H1 (cell line): ENCODE measurements around the gene ANKRD12. TPM values are rescaled to one million over a fixed set of nuclear protein-coding genes. Genes with fewer than 3 reads are reported as not detected.

ENCODE experiments used
- CTCF ChIA-PET: fragments of 300-600 bp; sonication (Branson Sonifier 250); formaldehyde crosslinking; loops from one replicate; lab custom pipeline; 2021; ENCODE audit not compliant: partially characterized antibody; lab: Charles Lee
- POLR2A ChIA-PET: fragments of 300-600 bp; sonication (Branson Sonifier 250); formaldehyde crosslinking; loops from one replicate; lab custom pipeline; 2021; ENCODE audit warnings: inconsistent platforms; ENCODE audit not compliant: partially characterized antibody; lab: Charles Lee
- DNase-seq, 2 experiments: peaks; one replicate each; pipeline versions ENCODE4 v3.0.0 to v3.0.0-alpha.2; 2010 to 2022; ENCODE audit warnings: low spot score in 2 of 2, low read depth in 1 of 2, mixed read lengths in 1 of 2
- FAIRE-seq: peaks from 2 replicates; lab custom pipeline; 2011; peaks lifted over from hg19 to GRCh38; lab: Jason Lieb, UNC
- H2AFZ ChIP-seq: 2 replicates; pipeline ENCODE4 v1.8.1; 2012; ENCODE audit warnings: low read length, inconsistent platforms
- H2AK5ac ChIP-seq: 2 replicates; pipeline ENCODE4 v1.6.1; 2013; ENCODE audit warnings: low read depth, low read length
- H2BK120ac ChIP-seq: replicated peaks from 2 replicates; pipeline ENCODE3; 2013; ENCODE audit warnings: low read depth, low read length, inconsistent platforms
- H2BK12ac ChIP-seq: 2 replicates; pipeline ENCODE4 v1.6.1; 2013; ENCODE audit warnings: low read depth, low read length
- H2BK15ac ChIP-seq: 2 replicates; pipeline ENCODE4 v1.6.1; 2013; ENCODE audit warnings: low read length
- H2BK20ac ChIP-seq: 2 replicates; pipeline ENCODE4 v1.6.1; 2013; ENCODE audit warnings: low read length
- H2BK5ac ChIP-seq: 2 replicates; pipeline ENCODE4 v1.6.1; 2013; ENCODE audit warnings: low read depth, low read length
- H3K14ac ChIP-seq: 2 replicates; pipeline ENCODE4 v1.6.1; 2013; ENCODE audit warnings: inconsistent platforms; ENCODE audit not compliant: insufficient read length
- H3K18ac ChIP-seq: 2 replicates; pipeline ENCODE4 v1.6.1; 2013; ENCODE audit warnings: low read length; ENCODE audit errors: extremely low read depth
- H3K23ac ChIP-seq: 2 replicates; pipeline ENCODE4 v1.6.1; 2013; ENCODE audit warnings: inconsistent platforms; ENCODE audit not compliant: insufficient read length
- H3K23me2 ChIP-seq: 2 replicates; pipeline ENCODE4 v1.6.1; 2013; ENCODE audit warnings: low read depth, low read length
- H3K27ac ChIP-seq: 2 replicates; pipeline ENCODE4 v1.6.1; 2011; ENCODE audit warnings: low read depth, low read length, inconsistent platforms
- H3K27me3 ChIP-seq, 4 experiments: replicated peaks in 1 of 4; 1 replicate in 1 of 4; 2 replicates in 3 of 4; pipeline versions ENCODE4 v1.6.1 to v1.8.1; 2011 to 2013; ENCODE audit warnings: low read length in 3 of 4, mild to moderate bottlenecking in 3 of 4, inconsistent platforms in 2 of 4, mixed read lengths in 2 of 4, moderate library complexity in 1 of 4; ENCODE audit not compliant: control insufficient read depth in 3 of 4, insufficient read depth in 3 of 4; ENCODE audit errors: extremely low read depth in 1 of 4
- H3K36me3 ChIP-seq, 4 experiments: 2 replicates each; pipeline versions ENCODE4 v1.6.1 to v1.8.1; 2011 to 2013; ENCODE audit warnings: mild to moderate bottlenecking in 4 of 4, low read length in 3 of 4, moderate library complexity in 2 of 4, control low read depth in 1 of 4, inconsistent platforms in 1 of 4; ENCODE audit not compliant: insufficient read depth in 4 of 4, control insufficient read depth in 2 of 4
- H3K4ac ChIP-seq: replicated peaks from 2 replicates; pipeline ENCODE3; 2013; ENCODE audit warnings: low read length, low read depth, mixed read lengths, inconsistent platforms; ENCODE audit not compliant: insufficient read length
- H3K4me1 ChIP-seq, 4 experiments: replicated peaks in 1 of 4; 1 replicate in 1 of 4; 2 replicates in 3 of 4; pipeline versions ENCODE4 v1.6.1 to v1.8.1; 2011 to 2013; ENCODE audit warnings: low read length in 3 of 4, inconsistent platforms in 2 of 4, mixed read lengths in 1 of 4; ENCODE audit not compliant: insufficient read depth in 4 of 4, control insufficient read depth in 3 of 4
- H3K4me2 ChIP-seq, 2 experiments: 2 replicates each; pipeline versions ENCODE4 v1.6.1 to v1.8.1; 2011 to 2013; ENCODE audit warnings: low read depth in 2 of 2, low read length in 2 of 2, control low read depth in 1 of 2, inconsistent platforms in 1 of 2, mild to moderate bottlenecking in 1 of 2; ENCODE audit not compliant: insufficient read depth in 1 of 2
- H3K4me3 ChIP-seq, 4 experiments: fragments of 200-600, 300-600 bp in 1 of 4; sonication (generic), shearing (Covaris generic), sonication (Bioruptor Twin) in 1 of 4; 2 replicates each; pipeline versions ENCODE4 v1.5.1 to v1.8.1; 2011 to 2016; ENCODE audit warnings: low read length in 4 of 4, low read depth in 3 of 4, control low read depth in 2 of 4, inconsistent platforms in 2 of 4, mild to moderate bottlenecking in 2 of 4, mixed read lengths in 1 of 4, moderate library complexity in 1 of 4; ENCODE audit not compliant: insufficient read depth in 2 of 4; ENCODE audit errors: extremely low read depth in 1 of 4
- H3K56ac ChIP-seq: replicated peaks from 2 replicates; pipeline ENCODE3; 2013; ENCODE audit warnings: low read depth, mild to moderate bottlenecking, mixed read lengths, low read length, inconsistent platforms; ENCODE audit not compliant: insufficient read length
- H3K79me1 ChIP-seq: 2 replicates; pipeline ENCODE4 v1.6.1; 2013; ENCODE audit warnings: low read depth, low read length, control low read depth
- H3K79me2 ChIP-seq, 2 experiments: 2 replicates each; pipeline versions ENCODE4 v1.6.1 to v1.8.1; 2012 to 2013; ENCODE audit warnings: low read length in 2 of 2, mild to moderate bottlenecking in 2 of 2, inconsistent platforms in 1 of 2; ENCODE audit not compliant: insufficient read depth in 2 of 2, control insufficient read depth in 1 of 2
- H3K9ac ChIP-seq, 4 experiments: replicated peaks in 1 of 4; 1 replicate in 1 of 4; 2 replicates in 3 of 4; pipeline versions ENCODE4 v1.6.1 to v1.8.1; 2011 to 2013; ENCODE audit warnings: low read depth in 3 of 4, low read length in 3 of 4, control low read depth in 2 of 4, mild to moderate bottlenecking in 2 of 4, moderate library complexity in 2 of 4, inconsistent platforms in 1 of 4; ENCODE audit errors: extremely low read depth in 1 of 4
- H3K9me3 ChIP-seq, 2 experiments: 2 replicates each; pipeline versions ENCODE4 v1.6.1 to v1.8.1; 2012 to 2013; ENCODE audit warnings: mild to moderate bottlenecking in 2 of 2, moderate library complexity in 2 of 2, control low read depth in 1 of 2, inconsistent platforms in 1 of 2, low read depth in 1 of 2, low read length in 1 of 2, mixed read lengths in 1 of 2; ENCODE audit not compliant: insufficient read depth in 2 of 2
- H4K20me1 ChIP-seq, 2 experiments: replicated peaks in 1 of 2; 2 replicates each; pipeline versions ENCODE3 to v1.8.1; 2011 to 2013; ENCODE audit warnings: inconsistent platforms in 2 of 2, low read length in 2 of 2, mild to moderate bottlenecking in 1 of 2; ENCODE audit not compliant: insufficient read depth in 2 of 2, control insufficient read depth in 1 of 2
- H4K5ac ChIP-seq: 2 replicates; pipeline ENCODE4 v1.6.1; 2013; ENCODE audit warnings: low read length, low read depth, mixed read lengths, inconsistent platforms; ENCODE audit not compliant: insufficient read length
- H4K8ac ChIP-seq: 2 replicates; pipeline ENCODE4 v1.8.0; 2013; ENCODE audit warnings: mild to moderate bottlenecking, moderate library complexity, low read length, inconsistent platforms; ENCODE audit not compliant: insufficient read depth; ENCODE audit errors: extremely low read depth
- H4K91ac ChIP-seq: replicated peaks from 2 replicates; pipeline ENCODE3; 2013; ENCODE audit warnings: low read length, mixed read lengths, inconsistent platforms; ENCODE audit not compliant: insufficient read length
- ATF3 ChIP-seq: IDR thresholded peaks from 2 replicates; pipeline ENCODE4 v1.6.1; 2011; ENCODE audit warnings: low read depth, mild to moderate bottlenecking, low read length; ENCODE audit not compliant: insufficient read depth
- KDM1A ChIP-seq: fragments of 200-600, 300-600 bp; sonication (generic); IDR thresholded peaks from 2 replicates; pipeline ENCODE4 v1.7.1; 2016; ENCODE audit warnings: mild to moderate bottlenecking, low read length, borderline replicate concordance
- MAFK ChIP-seq: IDR thresholded peaks from 2 replicates; pipeline ENCODE4 v1.6.1; 2012; ENCODE audit warnings: low read depth, mild to moderate bottlenecking, improper control_type of control experiment, low read length
- NRF1 ChIP-seq: IDR thresholded peaks from 2 replicates; pipeline ENCODE4 v1.6.1; 2011; ENCODE audit warnings: mild to moderate bottlenecking, low read depth, low read length, improper control_type of control experiment
- POLR2AphosphoS5 ChIP-seq: IDR thresholded peaks from 2 replicates; pipeline ENCODE4 v1.6.1; 2011; ENCODE audit warnings: low read depth, low read length
- RBBP5 ChIP-seq: IDR thresholded peaks from 2 replicates; pipeline ENCODE4 v1.7.1; 2012; ENCODE audit warnings: low read depth, mild to moderate bottlenecking, inconsistent platforms, low read length, moderate library complexity, borderline replicate concordance
- RNF2 ChIP-seq: fragments of 200-900, 300-1000 bp; sonication (generic); IDR thresholded peaks from 2 replicates; pipeline ENCODE4 v1.7.1; 2016; ENCODE audit warnings: borderline replicate concordance, low read depth, mild to moderate bottlenecking, antibody characterized with exemption, low read length; ENCODE audit not compliant: poor library complexity, severe bottlenecking; ENCODE audit errors: missing control alignments
- SAP30 ChIP-seq: fragments of 300-600 bp; sonication (generic); IDR thresholded peaks from 2 replicates; pipeline ENCODE4 v1.7.1; 2012; ENCODE audit warnings: low read length, moderate library complexity, mild to moderate bottlenecking, inconsistent platforms; ENCODE audit not compliant: insufficient read depth, insufficient replicate concordance
- SIN3A ChIP-seq, 2 experiments: IDR thresholded peaks in 1 of 2; conservative IDR thresholded peaks in 1 of 2; 2 replicates each; pipeline ENCODE4 v1.6.1; 2011 to 2012; ENCODE audit warnings: low read length in 2 of 2, improper control_type of control experiment in 1 of 2, low read depth in 1 of 2, mild to moderate bottlenecking in 1 of 2
- SP4 ChIP-seq: IDR thresholded peaks from 2 replicates; pipeline ENCODE4 v1.6.1; 2012; ENCODE audit warnings: low read length, inconsistent platforms
- TAF1 ChIP-seq: IDR thresholded peaks from 2 replicates; pipeline ENCODE4 v1.6.1; 2011; ENCODE audit warnings: mild to moderate bottlenecking, low read depth, low read length
- WGBS, 2 experiments: shearing (Covaris generic) in 1 of 2; methylation state at CpG; one replicate each; pipeline versions ENCODE4 v1.1.6 to v1.1.7; 2013 to 2015; ENCODE audit warnings: low lambda C conversion rate in 2 of 2, mixed read lengths in 2 of 2, inconsistent platforms in 1 of 2, low coverage in 1 of 2, missing lambda C conversion rate in 1 of 2; ENCODE audit not compliant: insufficient replicate concordance in 2 of 2, insufficient coverage in 1 of 2, insufficient read length in 1 of 2; ENCODE audit errors: extremely low coverage in 1 of 2, missing lambda C conversion rate in 1 of 2; 5-methylcytosine and 5-hydroxymethylcytosine counted together
- polyA plus RNA-seq, 7 experiments: library from polyadenylated mRNA; depleted of rRNA in 3 of 7; stranded (reverse) in 5 of 7; unstranded in 2 of 7; fragments of >200 nt in 5 of 7; fragments of 200-250 nt in 2 of 7; gene quantifications; 1 replicate in 5 of 7; 2 replicates in 1 of 7; 4 replicates in 1 of 7; pipeline versions ENCODE4 v1.2.1 to v1.2.3, GENCODE V29; 2011 to 2013; ENCODE audit warnings: missing spikeins in 2 of 7, mixed read lengths in 2 of 7
- total RNA-seq: library from RNA; stranded (reverse); fragmentation: NEBNext Ultra II Directional; extraction: Animal tissue kit (Norgen Biotek cat#: 25700); gene quantifications from 2 replicates; pipeline ENCODE4 v1.2.1, GENCODE V29; 2021
- TF ChIP-seq, protein P1 (sequence below): IDR thresholded peaks from 2 replicates; pipeline ENCODE4 v1.6.1; 2012; ENCODE audit warnings: inconsistent platforms

ANKRD12 gene
- total and polyA plus RNA-seq, 2 of the 8 experiments (the other 6 are each of a cell fraction or from before 2014, with no cell fraction given): 2.6 to 37.9 TPM

- H3K4me1 ChIP-seq: peaks cover 0 to 18% (median 8%) of the 10 kb centered on the region in 4 experiments; a peak in 5 of 7 replicates
- ChIA-PET POLR2A (interaction anchor here (0.8 to 3.4 kb wide), 9 partner anchors 8 to 42 kb away, joined by 3 to 21 read pairs (median 5); partner anchors contain the start of genes ANKRD12 and NDUFV2), CTCF (interaction anchor here (1.0 to 1.9 kb wide), 5 partner anchors 10 to 455 kb away, joined by 3 to 4 read pairs (median 3); no protein-coding TSS in a partner anchor)
- WGBS, 2 experiments: 79% methylated on average over 4 of the region's 4 CpGs; no CpG with 5 or more reads in 1 of the 2 experiments
- H2AFZ ChIP-seq: no peak overlapping the region
- no peaks in the 10 kb centered on the region for H3K23me2 ChIP-seq
- H3K4me3 ChIP-seq: peak overlapping the region in 1 of 4 experiments; percentile 25; a peak in 2 of 8 replicates
- no peaks in the 10 kb centered on the region for H3K9me3 ChIP-seq
- peak overlapping the region in 1 of 4 experiments; percentile 26; a peak in 1 of 7 replicates for H3K9ac ChIP-seq
- no peak overlapping the region for H2BK120ac ChIP-seq
- H3K79me1 ChIP-seq: peaks cover 3% of the 10 kb centered on the region; the same call in 1 of the 2 replicates
- DNase-seq (no peak), FAIRE-seq (no peak)
- no peak overlapping the region for H3K18ac ChIP-seq
- H2BK5ac ChIP-seq: no peak overlapping the region
- H4K91ac ChIP-seq: no peak overlapping the region
- H2BK20ac ChIP-seq: no peak overlapping the region
- no peak overlapping the region for H2BK12ac ChIP-seq
- peaks cover 0 to 9% (median 0%) of the 10 kb centered on the region in 4 experiments; a peak in 1 of 8 replicates for H3K36me3 ChIP-seq
- H3K79me2 ChIP-seq: peaks cover 34 to 100% of the 10 kb centered on the region in 2 experiments
- no peak overlapping the region for H3K56ac ChIP-seq
- H4K8ac ChIP-seq: no peak overlapping the region
- no peak overlapping the region for H3K4ac ChIP-seq
- H2BK15ac ChIP-seq: no peak overlapping the region
- H3K23ac ChIP-seq: no peak overlapping the region
- peaks cover 0 to 2% (median 0%) of the 10 kb centered on the region in 4 experiments; a peak in 1 of 7 replicates for H3K27me3 ChIP-seq
- H2AK5ac ChIP-seq: no peak overlapping the region
- peaks cover 14 to 21% of the 10 kb centered on the region in 2 experiments for H4K20me1 ChIP-seq
- peak overlapping the region; percentile 40 to 81; a peak in 3 of 4 replicates for H3K4me2 ChIP-seq
- H3K14ac ChIP-seq: no peak overlapping the region
- H4K5ac ChIP-seq: no peak overlapping the region
- no peak overlapping the region for H3K27ac ChIP-seq
- TF ChIP-seq SIN3A (conservative IDR thresholded peaks at IDR 0.05 in 1 of 2, IDR thresholded peaks at IDR 0.05 in 1 of 2; ENCODE audit: low read depth in 1 of 2, low read length in 2 of 2) (no peak), KDM1A (no peak), ATF3 (no peak), POLR2AphosphoS5 (no peak), MAFK (no peak), SP4 (no peak), SAP30 (no peak), RNF2 (no peak), RBBP5 (no peak), NRF1 (no peak), TAF1 (no peak)
- TF ChIP-seq, protein P1, sequence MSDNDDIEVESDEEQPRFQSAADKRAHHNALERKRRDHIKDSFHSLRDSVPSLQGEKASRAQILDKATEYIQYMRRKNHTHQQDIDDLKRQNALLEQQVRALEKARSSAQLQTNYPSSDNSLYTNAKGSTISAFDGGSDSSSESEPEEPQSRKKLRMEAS: no peak
Observed at GRCh38 chr18:9109523-9109922, 27.1 kb upstream of the ANKRD12 start.
